Limb (tissue), 2 donors: ENCODE data around the gene BMP8A.
A peak's percentile ranks its signal among the peaks of the same experiment; 100 is the strongest.
"Not testable (repeated sequence)": the region's sequence is repeated elsewhere in the genome, so short reads cannot be mapped to it uniquely, and the experiment has no call there.

Experiments
- DNase-seq, 2 donors: peaks; one replicate each; pipeline ENCODE4 v3.0.0-alpha.2; 2016; ENCODE audit errors: extremely low spot score in 2 of 2

BMP8A gene

DNA sequence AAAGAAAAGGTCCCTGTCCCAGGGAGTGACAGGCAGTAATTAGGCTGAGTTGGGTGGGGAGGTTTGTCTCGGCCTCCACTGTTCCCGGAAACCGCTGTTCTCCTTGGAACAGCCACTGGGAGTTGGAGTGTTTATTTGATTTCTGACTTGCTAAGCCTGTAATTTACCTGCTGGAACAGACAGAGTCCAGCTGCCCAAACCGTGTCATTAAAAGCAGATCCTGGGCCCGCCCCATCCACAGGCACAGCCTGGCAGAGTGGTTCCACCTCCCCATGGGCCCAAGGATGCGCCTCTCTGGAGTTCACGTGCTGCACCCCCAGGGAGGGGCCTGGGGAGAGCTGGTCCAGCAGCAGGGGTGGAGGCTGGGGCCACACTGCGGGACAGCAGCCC is 35.7 kb downstream of the BMP8A start:
- DNase-seq, result not testable (repeated sequence)

DNA sequence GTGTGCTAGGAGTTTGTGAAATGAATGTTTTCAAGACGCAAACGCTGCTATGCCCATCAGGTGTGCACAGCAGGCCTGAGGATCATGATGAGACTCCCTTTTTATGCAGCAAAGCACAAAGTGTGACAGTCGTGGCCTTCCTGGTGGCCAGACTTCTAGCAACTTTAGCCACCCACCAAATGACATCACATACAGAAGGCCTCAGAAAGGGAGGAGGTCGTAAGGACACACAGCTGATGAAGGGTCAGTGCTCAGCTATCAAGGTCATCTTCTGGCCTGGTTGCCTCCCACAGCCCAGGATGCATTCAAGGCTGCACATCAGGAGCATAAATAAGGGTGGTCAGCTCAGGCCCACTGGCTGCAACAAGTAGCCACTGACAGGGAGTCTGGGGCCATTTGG is 36.6 kb downstream of the BMP8A start:
- DNase-seq, result no peak

DNA sequence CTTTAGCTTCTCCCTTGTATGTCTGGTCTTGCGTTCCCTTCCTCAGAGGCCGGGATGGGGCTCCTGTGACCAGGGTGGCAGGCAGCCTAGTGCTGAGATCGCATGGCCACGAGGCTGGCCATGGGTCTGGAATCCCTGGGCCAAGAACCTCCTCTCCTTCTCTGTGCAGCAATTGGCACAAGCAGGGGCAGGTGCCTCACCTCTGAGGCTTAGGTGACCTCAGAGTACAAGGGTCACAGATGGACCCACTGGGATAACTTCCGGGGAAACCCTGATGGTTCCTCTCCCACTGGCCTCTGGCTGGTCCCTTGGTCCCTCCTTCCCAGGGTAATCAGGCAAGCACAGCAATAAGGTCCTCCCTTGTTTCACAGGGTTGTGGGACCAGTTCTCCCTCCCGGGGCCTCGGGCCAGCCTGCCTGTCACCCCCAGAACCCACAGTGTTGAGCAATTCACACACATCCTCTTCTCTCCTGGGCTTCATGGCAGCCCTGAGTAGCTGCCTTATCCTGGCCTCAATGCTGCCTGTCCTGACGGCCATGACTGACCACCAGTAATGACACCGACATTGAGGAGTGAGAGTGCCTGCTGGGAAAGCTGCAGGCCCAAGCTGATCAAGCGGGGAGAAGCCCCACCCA is 38.6 kb downstream of the BMP8A start:
- no peak for DNase-seq

GRCh38 chr1:39531526-39531925 is 40.1 kb downstream of the BMP8A start:
- no peak for DNase-seq

- DNase-seq, result no peak
Measured at GRCh38 chr1:39533442-39533841, 42.0 kb downstream of the BMP8A start.

- no peak for DNase-seq
Measured at GRCh38 chr1:39538531-39539251, 47.3 kb downstream of the BMP8A start.

DNA sequence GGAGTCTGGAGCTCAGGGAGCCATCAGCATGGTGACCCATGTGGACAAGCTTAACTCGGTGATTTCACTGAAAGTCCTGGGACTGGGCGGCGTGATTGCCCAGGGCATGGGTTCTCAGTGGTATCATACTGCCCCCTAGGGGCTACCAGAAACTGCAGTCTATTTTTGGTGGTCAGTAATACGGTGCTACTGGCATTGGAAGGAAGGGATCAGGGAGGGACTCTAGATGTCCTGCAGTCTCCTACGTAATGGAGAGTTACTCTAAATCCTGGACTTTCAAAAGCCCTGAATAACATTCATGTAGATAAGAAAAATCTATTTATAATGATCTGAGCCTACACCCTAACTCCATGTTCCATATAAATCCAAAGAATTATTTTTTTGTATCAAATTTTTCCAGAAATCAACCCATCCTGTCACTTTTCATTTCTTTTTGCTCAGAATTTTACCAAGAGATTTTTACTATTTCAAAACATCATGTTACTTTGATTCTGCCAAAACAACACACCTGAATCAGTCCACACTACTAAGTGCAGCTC is 47.9 kb downstream of the BMP8A start:
- DNase-seq, result peak; percentile 47 to 53

GRCh38 chr1:39540504-39541031 is 49.1 kb downstream of the BMP8A start:
- no peak for DNase-seq

DNA sequence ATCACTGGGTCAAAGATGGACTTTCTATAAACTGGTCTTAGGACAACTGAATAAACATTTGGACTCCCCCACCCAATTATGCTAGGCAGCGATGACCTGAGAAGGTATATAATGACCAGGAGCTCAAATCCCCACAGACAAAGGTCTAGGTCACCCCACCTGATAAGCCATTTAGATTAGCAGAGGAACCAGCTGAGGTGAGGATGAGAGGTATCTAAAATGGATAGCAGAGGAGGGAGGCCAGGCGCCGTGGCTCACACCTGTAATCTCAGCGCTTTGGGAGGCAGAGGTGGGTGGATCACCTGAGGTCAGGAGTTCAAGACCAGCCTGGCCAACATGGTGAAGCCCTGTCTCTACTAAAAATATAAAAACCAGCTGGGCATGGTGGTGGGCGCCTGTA is 51.5 kb downstream of the BMP8A start:
- no peak for DNase-seq

- no peak for DNase-seq
Measured at GRCh38 chr1:39544327-39544726, 52.9 kb downstream of the BMP8A start.

- no peak for DNase-seq
Measured at GRCh38 chr1:39545531-39545930, 54.1 kb downstream of the BMP8A start.

- no peak for DNase-seq
Measured at GRCh38 chr1:39554277-39554676, 62.8 kb downstream of the BMP8A start.

DNA sequence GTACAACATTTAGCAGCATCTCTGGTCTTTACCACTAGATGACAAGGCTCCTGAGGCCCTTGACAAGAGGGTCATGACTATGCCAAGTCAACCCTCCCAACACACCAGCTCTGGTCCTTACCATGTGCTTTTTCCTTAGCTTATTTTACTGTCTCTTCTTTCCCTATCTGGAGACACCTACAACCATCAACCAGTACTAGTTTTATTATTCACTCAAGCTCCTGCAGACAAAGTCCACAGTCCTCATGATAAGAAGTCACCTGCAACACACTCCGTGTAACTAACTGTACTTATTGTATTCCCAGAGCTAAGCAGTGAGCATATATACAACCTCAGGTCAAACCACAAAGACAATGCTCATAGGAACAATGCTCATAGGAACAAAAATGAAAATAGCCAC is 69.8 kb downstream of the BMP8A start:
- no peak for DNase-seq

- no peak for DNase-seq
Measured at GRCh38 chr1:39562886-39563285, 71.5 kb downstream of the BMP8A start.

- DNase-seq, result no peak
Measured at GRCh38 chr1:39563669-39564068, 72.2 kb downstream of the BMP8A start.

GRCh38 chr1:39564340-39564739 is 72.9 kb downstream of the BMP8A start:
- no peak for DNase-seq

DNA sequence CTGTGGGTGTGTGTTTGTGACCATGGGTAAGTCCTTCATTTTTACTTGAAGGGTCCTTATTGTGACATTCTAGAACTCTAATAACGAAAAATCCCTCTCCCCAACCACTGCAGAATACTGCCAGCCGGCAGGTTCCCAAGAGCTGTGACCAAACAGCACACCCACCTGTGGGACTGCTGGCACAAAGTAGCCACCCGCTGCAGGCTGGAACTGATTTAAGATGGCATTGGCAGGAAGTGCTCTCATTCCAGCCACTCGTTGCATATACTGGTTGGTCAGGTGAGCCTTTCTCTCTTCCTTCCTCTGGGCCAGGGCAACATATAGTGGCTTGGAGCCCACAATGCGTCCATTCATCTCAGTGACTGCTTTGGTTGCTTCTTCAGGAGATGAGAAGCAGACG is 73.5 kb downstream of the BMP8A start:
- DNase-seq, result no peak

DNA sequence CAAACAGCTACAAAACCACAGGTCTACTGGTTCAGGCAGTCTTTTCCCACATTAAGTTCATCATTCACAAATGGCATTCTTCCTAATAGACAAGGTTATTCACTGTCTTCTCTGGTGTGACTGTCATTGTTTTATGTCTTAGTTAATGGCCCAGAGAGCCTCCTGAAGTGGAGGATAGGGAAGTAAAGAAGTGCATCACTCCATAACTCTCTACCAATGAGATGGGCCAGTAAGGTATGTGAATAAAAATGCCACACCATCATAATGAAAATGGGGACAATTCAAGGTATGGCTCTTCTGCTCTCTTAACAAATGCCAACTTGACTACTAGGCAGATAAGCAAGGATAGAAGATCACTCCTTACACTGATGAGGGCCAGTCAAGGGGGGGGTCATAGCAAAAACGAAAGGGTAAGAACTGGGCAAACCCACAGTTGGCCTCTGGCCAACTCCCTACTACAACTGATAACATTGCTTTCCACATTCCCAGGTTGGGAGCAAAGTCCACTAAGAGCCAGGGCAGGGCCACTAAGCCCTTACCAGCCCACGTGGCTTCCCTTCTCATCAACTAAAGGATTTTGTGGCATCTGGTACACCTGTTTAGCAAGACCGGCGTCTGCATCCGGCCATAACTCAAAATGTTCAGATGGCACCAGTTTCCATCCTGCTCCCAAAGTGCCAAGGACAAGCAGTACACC is 75.2 kb downstream of the BMP8A start:
- no peak for DNase-seq

DNA sequence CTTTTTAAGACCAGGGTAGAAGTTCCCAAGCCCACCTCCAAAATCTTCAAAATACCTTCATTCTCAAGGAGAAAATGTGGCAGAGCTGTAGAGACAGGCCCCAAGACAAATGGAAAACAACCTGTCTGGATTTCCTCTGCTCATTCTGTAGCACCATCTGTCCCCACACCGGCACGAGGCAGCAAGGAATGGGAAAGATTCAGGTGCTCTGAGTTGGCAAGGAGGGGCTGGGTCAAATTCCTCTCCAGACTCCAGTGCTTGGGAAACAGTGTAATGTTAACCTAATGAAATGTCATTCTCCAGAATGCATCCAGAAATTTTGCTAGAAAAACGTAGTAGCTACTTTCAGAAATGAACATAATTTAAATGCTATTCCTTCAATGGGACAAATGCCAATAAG is 75.9 kb downstream of the BMP8A start:
- no peak for DNase-seq

DNA sequence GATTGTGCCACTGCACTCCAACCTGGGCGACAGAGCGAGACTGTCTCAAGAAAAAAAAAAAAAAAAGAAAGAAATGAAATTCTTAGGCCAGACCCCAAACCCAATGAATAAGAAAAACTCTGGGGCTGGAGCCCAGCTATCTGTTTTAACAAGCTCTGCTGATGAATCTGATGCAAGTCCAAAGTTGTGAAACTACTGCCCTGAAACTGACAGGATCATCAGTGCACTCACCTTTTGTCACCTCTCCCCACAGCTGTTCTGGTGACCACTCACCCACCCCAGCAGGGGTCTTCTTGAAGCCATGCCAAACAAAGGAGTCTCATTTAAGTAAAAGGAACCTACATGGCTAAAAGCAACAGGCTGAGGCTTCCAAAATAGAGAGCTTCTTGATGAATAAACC is 76.8 kb downstream of the BMP8A start:
- no peak for DNase-seq

- DNase-seq, result no peak
Measured at GRCh38 chr1:39569034-39569433, 77.6 kb downstream of the BMP8A start.

DNA sequence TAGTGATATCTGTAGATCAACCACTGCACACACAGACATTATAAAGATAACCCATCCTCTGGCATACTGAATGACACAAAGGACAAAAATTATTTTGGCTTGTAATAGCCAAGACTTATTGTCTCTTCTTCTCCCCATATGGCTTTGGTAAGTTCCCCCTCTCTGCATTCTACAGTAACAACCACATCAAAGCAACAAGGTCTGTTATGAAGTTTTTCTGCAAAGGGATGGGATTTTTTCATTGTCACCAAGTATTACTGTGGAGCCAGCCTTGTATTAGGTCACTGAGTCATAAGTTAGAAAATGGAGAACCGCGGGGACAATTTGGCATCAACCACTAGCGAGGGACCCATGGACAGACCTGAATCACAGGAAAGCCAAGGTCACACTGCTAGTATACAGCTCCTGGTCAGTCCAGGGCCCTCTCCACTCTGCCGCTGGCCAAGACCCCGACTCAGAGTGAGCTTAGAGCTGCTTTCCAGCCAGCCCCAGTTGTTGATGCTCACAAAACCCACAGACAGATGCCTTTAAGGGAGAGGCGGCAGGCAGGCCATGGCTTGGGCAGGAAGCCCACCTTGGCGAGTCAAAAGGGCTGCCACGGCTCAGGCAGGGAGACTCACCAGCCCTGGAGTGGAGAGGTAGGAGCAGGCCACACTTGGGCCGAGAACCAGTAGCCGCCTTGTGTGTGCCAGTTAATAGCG is 79.2 kb downstream of the BMP8A start:
- no peak for DNase-seq
